ENCODE data around the gene RTN1. TPM values are rescaled to one million over a fixed set of nuclear protein-coding genes. Genes with fewer than 3 reads are reported as not detected.

Gene RTN1
- total RNA-seq, 1 donor from 2014 or later: not detected

DNA sequence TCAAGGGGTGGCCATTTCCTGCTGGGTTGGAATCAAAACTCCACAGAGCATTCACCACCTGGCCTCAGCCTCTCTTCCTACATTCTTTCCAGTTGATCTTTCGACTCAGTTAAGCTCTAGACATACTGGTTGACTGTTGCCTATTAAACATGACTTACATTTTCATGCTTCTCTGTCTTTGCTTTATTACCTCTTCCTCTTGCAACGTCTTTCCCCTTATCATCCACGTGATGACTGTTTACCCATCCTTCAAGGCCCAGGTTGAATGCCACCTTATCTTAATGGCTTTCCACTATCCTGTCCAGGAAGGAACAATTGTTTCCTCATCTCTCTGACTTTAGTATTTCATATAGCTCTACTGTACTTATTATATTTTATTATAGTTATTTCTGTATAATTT, 269.5 kb downstream of the RTN1 start:
- DNase-seq (no peak), ATAC-seq (ENCODE audit: low read depth) (no peak)
- Mint-ChIP-seq H3K4me3 (no peak overlapping the region), H3K36me3 (ENCODE audit: low read depth) (no peaks in the 10 kb centered on the region), H3K9me3 (no peaks in the 10 kb centered on the region), H3K27me3 (peaks cover 18% of the 10 kb centered on the region), H3K27ac (no peak overlapping the region), H3K4me1 (no peaks in the 10 kb centered on the region)
- intact Hi-C loops (cut with micrococcal nuclease): no loop called here
- TF ChIP-seq, protein P1, sequence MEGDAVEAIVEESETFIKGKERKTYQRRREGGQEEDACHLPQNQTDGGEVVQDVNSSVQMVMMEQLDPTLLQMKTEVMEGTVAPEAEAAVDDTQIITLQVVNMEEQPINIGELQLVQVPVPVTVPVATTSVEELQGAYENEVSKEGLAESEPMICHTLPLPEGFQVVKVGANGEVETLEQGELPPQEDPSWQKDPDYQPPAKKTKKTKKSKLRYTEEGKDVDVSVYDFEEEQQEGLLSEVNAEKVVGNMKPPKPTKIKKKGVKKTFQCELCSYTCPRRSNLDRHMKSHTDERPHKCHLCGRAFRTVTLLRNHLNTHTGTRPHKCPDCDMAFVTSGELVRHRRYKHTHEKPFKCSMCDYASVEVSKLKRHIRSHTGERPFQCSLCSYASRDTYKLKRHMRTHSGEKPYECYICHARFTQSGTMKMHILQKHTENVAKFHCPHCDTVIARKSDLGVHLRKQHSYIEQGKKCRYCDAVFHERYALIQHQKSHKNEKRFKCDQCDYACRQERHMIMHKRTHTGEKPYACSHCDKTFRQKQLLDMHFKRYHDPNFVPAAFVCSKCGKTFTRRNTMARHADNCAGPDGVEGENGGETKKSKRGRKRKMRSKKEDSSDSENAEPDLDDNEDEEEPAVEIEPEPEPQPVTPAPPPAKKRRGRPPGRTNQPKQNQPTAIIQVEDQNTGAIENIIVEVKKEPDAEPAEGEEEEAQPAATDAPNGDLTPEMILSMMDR (IDR thresholded peaks at IDR 0.05): no peak
- ChIA-PET CTCF (no interaction called here), POLR2A (no interaction called here)

- POLR2A ChIA-PET: no interaction called here
- peaks cover 20% of the 10 kb centered on the region for H3K27me3 Mint-ChIP-seq
- intact Hi-C loops (cut with micrococcal nuclease): no loop called here
- CTCF ChIA-PET: no interaction called here
- TF ChIP-seq, protein P1 (IDR thresholded peaks at IDR 0.05): no peak
- H3K4me3 Mint-ChIP-seq: no peak overlapping the region
- DNase-seq (no peak), ATAC-seq (ENCODE audit: low read depth) (no peak)
- H3K4me1 Mint-ChIP-seq: no peaks in the 10 kb centered on the region
- H3K27ac Mint-ChIP-seq: no peak overlapping the region
- H3K9me3 Mint-ChIP-seq: no peaks in the 10 kb centered on the region
- H3K36me3 Mint-ChIP-seq (ENCODE audit: low read depth): no peaks in the 10 kb centered on the region
Measured at GRCh38 chr14:59600211-59600945, 270.2 kb downstream of the RTN1 start.

DNA sequence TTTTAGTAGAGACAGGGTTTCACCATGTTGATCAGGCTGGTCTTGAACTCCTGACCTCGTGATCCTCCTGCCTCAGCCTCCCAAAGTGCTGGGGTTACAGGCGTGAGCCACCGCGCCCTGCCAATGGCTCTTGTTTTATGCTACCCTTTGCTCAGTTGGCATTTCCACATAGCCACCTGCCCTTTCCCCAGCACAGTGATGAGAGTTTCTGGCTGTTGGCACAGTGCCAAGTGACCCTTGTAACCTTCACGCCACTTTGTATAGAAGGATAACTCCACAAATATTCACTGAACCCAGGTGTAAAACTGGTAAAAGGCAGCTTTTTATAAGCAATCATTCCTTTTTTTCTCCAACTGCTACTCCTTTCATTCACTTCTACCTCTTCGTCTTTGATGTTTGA, 275.5 kb downstream of the RTN1 start:
- no peaks in the 10 kb centered on the region for H3K4me1 Mint-ChIP-seq
- ATAC-seq (ENCODE audit: low read depth) (no peak), DNase-seq (no peak)
- CTCF ChIA-PET: no interaction called here
- intact Hi-C loops (cut with micrococcal nuclease): no loop called here
- peaks cover 14% of the 10 kb centered on the region for H3K27me3 Mint-ChIP-seq
- H3K9me3 Mint-ChIP-seq: peaks cover 2% of the 10 kb centered on the region
- H3K36me3 Mint-ChIP-seq (ENCODE audit: low read depth): no peaks in the 10 kb centered on the region
- no peak overlapping the region for H3K27ac Mint-ChIP-seq
- POLR2A ChIA-PET: no interaction called here
- TF ChIP-seq, protein P1 (IDR thresholded peaks at IDR 0.05): no peak
- H3K4me3 Mint-ChIP-seq: no peak overlapping the region

DNA sequence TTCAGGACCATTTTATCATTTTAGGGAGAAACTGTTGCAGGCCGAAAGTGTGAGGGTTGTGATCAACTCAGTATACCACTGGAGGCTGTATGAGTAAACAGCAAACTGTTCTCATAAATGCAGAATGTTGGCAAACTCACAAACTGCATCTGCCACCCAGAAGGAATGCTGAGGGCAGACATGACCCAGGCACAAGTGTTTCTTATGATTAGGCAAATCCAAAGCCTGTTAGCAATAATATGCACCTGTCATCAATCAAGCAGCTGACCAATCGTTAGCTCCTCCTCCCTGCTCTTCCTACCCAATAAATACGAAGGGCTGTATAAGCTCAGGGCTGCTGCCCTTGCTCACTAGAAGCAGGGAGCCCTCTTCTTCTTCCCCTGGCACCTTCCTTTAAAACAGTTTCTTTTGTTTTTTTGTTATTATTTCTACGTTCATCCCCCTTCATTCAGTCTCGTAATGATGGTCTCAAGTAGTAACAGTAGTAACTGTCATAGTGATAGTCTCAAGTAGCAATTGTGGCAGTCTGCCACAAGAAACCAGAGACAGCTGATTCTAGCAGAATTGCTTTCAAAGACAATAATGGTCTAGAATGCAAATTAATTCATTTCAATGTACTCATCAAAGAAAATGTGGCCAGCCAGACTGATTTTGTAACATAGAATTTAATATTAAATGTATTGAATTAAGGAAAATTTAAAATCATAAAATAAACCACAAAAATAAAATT, 278.8 kb downstream of the RTN1 start:
- Mint-ChIP-seq H3K9me3 (peaks cover 2% of the 10 kb centered on the region), H3K4me1 (no peaks in the 10 kb centered on the region), H3K27ac (no peak overlapping the region), H3K4me3 (no peak overlapping the region), H3K27me3 (peaks cover 4% of the 10 kb centered on the region), H3K36me3 (ENCODE audit: low read depth) (no peaks in the 10 kb centered on the region)
- ATAC-seq (ENCODE audit: low read depth) (no peak), DNase-seq (no peak)
- CTCF ChIA-PET: interaction anchor here (1.5 kb wide), 1 partner anchor 15 kb away, joined by 5 read pairs; the partner anchor contains the start of gene CCDC175
- TF ChIP-seq, protein P1 (IDR thresholded peaks at IDR 0.05): no peak
- POLR2A ChIA-PET: no interaction called here
- intact Hi-C loops (cut with micrococcal nuclease): no loop called here

DNA sequence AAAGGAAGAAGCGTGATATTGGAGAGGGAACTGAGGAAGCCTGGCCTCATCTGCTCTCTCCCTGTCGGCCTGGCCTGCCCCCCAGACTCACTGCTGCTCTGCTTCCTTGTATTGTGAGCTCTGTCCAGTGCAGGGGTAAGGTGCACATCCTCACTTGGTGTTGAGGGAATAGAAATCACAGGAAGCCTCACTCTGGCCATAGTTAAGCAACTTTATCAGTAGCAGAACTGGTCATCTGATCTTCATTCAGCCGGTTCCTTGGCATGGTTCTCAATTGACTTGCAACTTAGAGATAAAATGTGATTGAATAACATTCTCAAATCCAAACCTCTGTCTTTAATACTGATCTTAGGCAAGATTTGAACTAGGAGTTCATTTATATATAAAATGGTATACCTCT, 282.5 kb downstream of the RTN1 start:
- intact Hi-C loops (cut with micrococcal nuclease): no loop called here
- ChIA-PET POLR2A (no interaction called here), CTCF (no interaction called here)
- DNase-seq (no peak), ATAC-seq (ENCODE audit: low read depth) (no peak)
- H3K36me3 Mint-ChIP-seq (ENCODE audit: low read depth): no peaks in the 10 kb centered on the region
- H3K9me3 Mint-ChIP-seq: peaks cover 2% of the 10 kb centered on the region
- H3K4me3 Mint-ChIP-seq: no peak overlapping the region
- no peaks in the 10 kb centered on the region for H3K27me3 Mint-ChIP-seq
- peaks cover 11% of the 10 kb centered on the region for H3K4me1 Mint-ChIP-seq
- no peak overlapping the region for H3K27ac Mint-ChIP-seq
- TF ChIP-seq, protein P1 (IDR thresholded peaks at IDR 0.05): no peak

All from activated B cell treated with CpG ODN at 0.5 μM for 24 hours (primary cell).